Measurements from ENCODE around the gene FAM78B. TPM values are rescaled to one million over a fixed set of nuclear protein-coding genes. Genes with fewer than 3 reads are reported as not detected.
A peak's percentile ranks its signal among the peaks of the same experiment; 100 is the strongest.

The FAM78B gene
- total RNA-seq, 1 donor from 2014 or later = 1.0 TPM

GRCh38 chr1:166184012-166184411 lies 17.2 kb upstream of the FAM78B start:
- no peaks in the 10 kb centered on the region for H3K4me1 ChIP-seq (ENCODE audit: control insufficient read depth in 3 of 3, insufficient read depth in 3 of 3, low read length in 3 of 3)
- no peak overlapping the region for H3K27ac ChIP-seq (ENCODE audit: low read depth, low read length)
- H3K36me3 ChIP-seq (ENCODE audit: control insufficient read depth in 3 of 3, insufficient read depth in 3 of 3, low read length in 3 of 3) = no peaks in the 10 kb centered on the region
- no peak overlapping the region for H3K9ac ChIP-seq (ENCODE audit: low read depth in 1 of 3, low read length in 3 of 3)
- H3K9me3 ChIP-seq (ENCODE audit: control insufficient read depth in 3 of 3, low read length in 3 of 3) = no peaks in the 10 kb centered on the region
- no peak overlapping the region for H3K4me3 ChIP-seq (ENCODE audit: low read length in 3 of 3)
- H3K27me3 ChIP-seq (ENCODE audit: control insufficient read depth in 3 of 3, insufficient read depth in 3 of 3, low read length in 3 of 3) = peaks cover 0 to 3% (median 0%) of the 10 kb centered on the region in 3 donors

- H3K27me3 ChIP-seq (ENCODE audit: control insufficient read depth in 3 of 3, insufficient read depth in 3 of 3, low read length in 3 of 3) = peaks cover 0 to 3% (median 0%) of the 10 kb centered on the region in 3 donors
- H3K4me1 ChIP-seq (ENCODE audit: control insufficient read depth in 3 of 3, insufficient read depth in 3 of 3, low read length in 3 of 3) = no peaks in the 10 kb centered on the region
These were observed 15.5 kb upstream of the FAM78B start for GRCh38 chr1:166182281-166182680.

GRCh38 chr1:166176416-166176815 lies 9.6 kb upstream of the FAM78B start:
- no peaks in the 10 kb centered on the region for H3K4me1 ChIP-seq (ENCODE audit: control insufficient read depth in 3 of 3, insufficient read depth in 3 of 3, low read length in 3 of 3)
- H3K4me3 ChIP-seq (ENCODE audit: low read length in 3 of 3) = no peak overlapping the region
- H3K9me3 ChIP-seq (ENCODE audit: control insufficient read depth in 3 of 3, low read length in 3 of 3) = no peaks in the 10 kb centered on the region
- no peak overlapping the region for H3K27ac ChIP-seq (ENCODE audit: low read depth, low read length)
- H3K36me3 ChIP-seq (ENCODE audit: control insufficient read depth in 3 of 3, insufficient read depth in 3 of 3, low read length in 3 of 3) = no peaks in the 10 kb centered on the region
- no peaks in the 10 kb centered on the region for H3K27me3 ChIP-seq (ENCODE audit: control insufficient read depth in 3 of 3, insufficient read depth in 3 of 3, low read length in 3 of 3)
- no peak overlapping the region for H3K9ac ChIP-seq (ENCODE audit: low read depth in 1 of 3, low read length in 3 of 3)

More at GRCh38 chr1:166182281-166182680, 15.5 kb upstream of the FAM78B start:
- Histone ChIP-seq H3K9me3 (ENCODE audit: control insufficient read depth in 3 of 3, low read length in 3 of 3) (no peaks in the 10 kb centered on the region), H3K36me3 (ENCODE audit: control insufficient read depth in 3 of 3, insufficient read depth in 3 of 3, low read length in 3 of 3) (no peaks in the 10 kb centered on the region), H3K27ac (ENCODE audit: low read depth, low read length) (no peak overlapping the region), H3K9ac (ENCODE audit: low read depth in 1 of 3, low read length in 3 of 3) (no peak overlapping the region), H3K4me3 (ENCODE audit: low read length in 3 of 3) (no peak overlapping the region)

- Histone ChIP-seq H3K36me3 (ENCODE audit: control insufficient read depth in 3 of 3, insufficient read depth in 3 of 3, low read length in 3 of 3) (no peaks in the 10 kb centered on the region), H3K27ac (ENCODE audit: low read depth, low read length) (no peak overlapping the region), H3K4me3 (ENCODE audit: low read length in 3 of 3) (no peak overlapping the region), H3K9ac (ENCODE audit: low read depth in 1 of 3, low read length in 3 of 3) (no peak overlapping the region), H3K4me1 (ENCODE audit: control insufficient read depth in 3 of 3, insufficient read depth in 3 of 3, low read length in 3 of 3) (no peaks in the 10 kb centered on the region), H3K9me3 (ENCODE audit: control insufficient read depth in 3 of 3, low read length in 3 of 3) (no peaks in the 10 kb centered on the region), H3K27me3 (ENCODE audit: control insufficient read depth in 3 of 3, insufficient read depth in 3 of 3, low read length in 3 of 3) (no peaks in the 10 kb centered on the region)
These were observed 8.2 kb upstream of the FAM78B start for GRCh38 chr1:166175032-166175431.

- Histone ChIP-seq H3K27me3 (ENCODE audit: control insufficient read depth in 3 of 3, insufficient read depth in 3 of 3, low read length in 3 of 3) (no peaks in the 10 kb centered on the region), H3K4me3 (ENCODE audit: low read length in 3 of 3) (no peak overlapping the region), H3K9me3 (ENCODE audit: control insufficient read depth in 3 of 3, low read length in 3 of 3) (no peaks in the 10 kb centered on the region), H3K36me3 (ENCODE audit: control insufficient read depth in 3 of 3, insufficient read depth in 3 of 3, low read length in 3 of 3) (no peaks in the 10 kb centered on the region), H3K4me1 (ENCODE audit: control insufficient read depth in 3 of 3, insufficient read depth in 3 of 3, low read length in 3 of 3) (no peaks in the 10 kb centered on the region), H3K27ac (ENCODE audit: low read depth, low read length) (no peak overlapping the region), H3K9ac (ENCODE audit: low read depth in 1 of 3, low read length in 3 of 3) (no peak overlapping the region)
These were observed 7.3 kb upstream of the FAM78B start for GRCh38 chr1:166174108-166174507.

- H3K27me3 ChIP-seq (ENCODE audit: control insufficient read depth in 3 of 3, insufficient read depth in 3 of 3, low read length in 3 of 3) = no peaks in the 10 kb centered on the region
- H3K9ac ChIP-seq (ENCODE audit: low read depth in 1 of 3, low read length in 3 of 3) = no peak overlapping the region
- H3K27ac ChIP-seq (ENCODE audit: low read depth, low read length) = no peak overlapping the region
- no peaks in the 10 kb centered on the region for H3K9me3 ChIP-seq (ENCODE audit: control insufficient read depth in 3 of 3, low read length in 3 of 3)
- peaks cover 4 to 8% (median 6%) of the 10 kb centered on the region in 3 donors for H3K4me1 ChIP-seq (ENCODE audit: control insufficient read depth in 3 of 3, insufficient read depth in 3 of 3, low read length in 3 of 3)
- H3K4me3 ChIP-seq (ENCODE audit: low read length in 3 of 3) = no peak overlapping the region
- H3K36me3 ChIP-seq (ENCODE audit: control insufficient read depth in 3 of 3, insufficient read depth in 3 of 3, low read length in 3 of 3) = no peaks in the 10 kb centered on the region
These were observed 5.3 kb upstream of the FAM78B start for GRCh38 chr1:166172106-166172505.

- Histone ChIP-seq H3K27me3 (ENCODE audit: control insufficient read depth in 3 of 3, insufficient read depth in 3 of 3, low read length in 3 of 3) (no peaks in the 10 kb centered on the region), H3K27ac (ENCODE audit: low read depth, low read length) (no peak overlapping the region), H3K9me3 (ENCODE audit: control insufficient read depth in 3 of 3, low read length in 3 of 3) (no peaks in the 10 kb centered on the region), H3K4me1 (ENCODE audit: control insufficient read depth in 3 of 3, insufficient read depth in 3 of 3, low read length in 3 of 3) (peaks cover 8 to 11% (median 9%) of the 10 kb centered on the region in 3 donors), H3K9ac (ENCODE audit: low read depth in 1 of 3, low read length in 3 of 3) (no peak overlapping the region), H3K4me3 (ENCODE audit: low read length in 3 of 3) (no peak overlapping the region), H3K36me3 (ENCODE audit: control insufficient read depth in 3 of 3, insufficient read depth in 3 of 3, low read length in 3 of 3) (no peaks in the 10 kb centered on the region)
These were observed 3.9 kb upstream of the FAM78B start for GRCh38 chr1:166170726-166171125.

- no peaks in the 10 kb centered on the region for H3K9me3 ChIP-seq (ENCODE audit: control insufficient read depth in 3 of 3, low read length in 3 of 3)
- H3K4me1 ChIP-seq (ENCODE audit: control insufficient read depth in 3 of 3, insufficient read depth in 3 of 3, low read length in 3 of 3) = peaks cover 14 to 15% (median 15%) of the 10 kb centered on the region in 3 donors
- H3K4me3 ChIP-seq (ENCODE audit: low read length in 3 of 3) = no peak overlapping the region
- no peak overlapping the region for H3K9ac ChIP-seq (ENCODE audit: low read depth in 1 of 3, low read length in 3 of 3)
- H3K27me3 ChIP-seq (ENCODE audit: control insufficient read depth in 3 of 3, insufficient read depth in 3 of 3, low read length in 3 of 3) = no peaks in the 10 kb centered on the region
- no peak overlapping the region for H3K27ac ChIP-seq (ENCODE audit: low read depth, low read length)
- H3K36me3 ChIP-seq (ENCODE audit: control insufficient read depth in 3 of 3, insufficient read depth in 3 of 3, low read length in 3 of 3) = no peaks in the 10 kb centered on the region
These were observed 3.3 kb upstream of the FAM78B start for GRCh38 chr1:166170075-166170474.

GRCh38 chr1:166169182-166169581 lies 2.4 kb upstream of the FAM78B start:
- no peak overlapping the region for H3K9ac ChIP-seq (ENCODE audit: low read depth in 1 of 3, low read length in 3 of 3)
- no peak overlapping the region for H3K27ac ChIP-seq (ENCODE audit: low read depth, low read length)
- H3K9me3 ChIP-seq (ENCODE audit: control insufficient read depth in 3 of 3, low read length in 3 of 3) = no peaks in the 10 kb centered on the region
- H3K4me1 ChIP-seq (ENCODE audit: control insufficient read depth in 3 of 3, insufficient read depth in 3 of 3, low read length in 3 of 3) = peaks cover 15 to 20% (median 16%) of the 10 kb centered on the region in 3 donors
- no peak overlapping the region for H3K4me3 ChIP-seq (ENCODE audit: low read length in 3 of 3)
- no peaks in the 10 kb centered on the region for H3K36me3 ChIP-seq (ENCODE audit: control insufficient read depth in 3 of 3, insufficient read depth in 3 of 3, low read length in 3 of 3)
- no peaks in the 10 kb centered on the region for H3K27me3 ChIP-seq (ENCODE audit: control insufficient read depth in 3 of 3, insufficient read depth in 3 of 3, low read length in 3 of 3)

GRCh38 chr1:166167572-166167925 lies 748 bp upstream of the FAM78B start:
- Histone ChIP-seq H3K36me3 (ENCODE audit: control insufficient read depth in 3 of 3, insufficient read depth in 3 of 3, low read length in 3 of 3) (no peaks in the 10 kb centered on the region), H3K27me3 (ENCODE audit: control insufficient read depth in 3 of 3, insufficient read depth in 3 of 3, low read length in 3 of 3) (no peaks in the 10 kb centered on the region), H3K9ac (ENCODE audit: low read depth in 1 of 3, low read length in 3 of 3) (peak overlapping the region; percentile 66 to 77 (median 73)), H3K9me3 (ENCODE audit: control insufficient read depth in 3 of 3, low read length in 3 of 3) (no peaks in the 10 kb centered on the region), H3K27ac (ENCODE audit: low read depth, low read length) (peak overlapping the region; percentile 71), H3K4me1 (ENCODE audit: control insufficient read depth in 3 of 3, insufficient read depth in 3 of 3, low read length in 3 of 3) (peaks cover 15 to 20% (median 16%) of the 10 kb centered on the region in 3 donors), H3K4me3 (ENCODE audit: low read length in 3 of 3) (peak overlapping the region; percentile 80 to 90 (median 82))

- Histone ChIP-seq H3K36me3 (ENCODE audit: control insufficient read depth in 3 of 3, insufficient read depth in 3 of 3, low read length in 3 of 3) (no peaks in the 10 kb centered on the region), H3K4me3 (ENCODE audit: low read length in 3 of 3) (peak overlapping the region in 2 of 3 donors; percentile 82 to 83), H3K9ac (ENCODE audit: low read depth in 1 of 3, low read length in 3 of 3) (peak overlapping the region in 1 of 3 donors; percentile 82), H3K4me1 (ENCODE audit: control insufficient read depth in 3 of 3, insufficient read depth in 3 of 3, low read length in 3 of 3) (peaks cover 15 to 20% (median 16%) of the 10 kb centered on the region in 3 donors), H3K27me3 (ENCODE audit: control insufficient read depth in 3 of 3, insufficient read depth in 3 of 3, low read length in 3 of 3) (no peaks in the 10 kb centered on the region), H3K27ac (ENCODE audit: low read depth, low read length) (no peak overlapping the region), H3K9me3 (ENCODE audit: control insufficient read depth in 3 of 3, low read length in 3 of 3) (no peaks in the 10 kb centered on the region)
These were observed 488 bp downstream of the FAM78B start for GRCh38 chr1:166166329-166166697.

All from skeletal muscle tissue (tissue), 4 donors.